Prostate gland (tissue), 2 donors: ENCODE measurements around the gene ARHGEF19.

ENCODE experiments used
- CTCF ChIP-seq, 4 experiments: fragments of 200-600 bp in 2 of 4; fragments of 450-650 bp in 2 of 4; sonication (generic) in 2 of 4; IDR thresholded peaks; 1 replicate in 3 of 4; 2 replicates in 1 of 4; pipeline ENCODE4 v1.5.1; 2016 to 2019; ENCODE audit warnings: antibody characterized with exemption in 4 of 4, mild to moderate bottlenecking in 2 of 4, moderate library complexity in 2 of 4
- POLR2A ChIP-seq: fragments of 450-650 bp; IDR thresholded peaks from one replicate; pipeline ENCODE4 v1.6.1; 2016; ENCODE audit warnings: antibody characterized with exemption, mild to moderate bottlenecking

DNA sequence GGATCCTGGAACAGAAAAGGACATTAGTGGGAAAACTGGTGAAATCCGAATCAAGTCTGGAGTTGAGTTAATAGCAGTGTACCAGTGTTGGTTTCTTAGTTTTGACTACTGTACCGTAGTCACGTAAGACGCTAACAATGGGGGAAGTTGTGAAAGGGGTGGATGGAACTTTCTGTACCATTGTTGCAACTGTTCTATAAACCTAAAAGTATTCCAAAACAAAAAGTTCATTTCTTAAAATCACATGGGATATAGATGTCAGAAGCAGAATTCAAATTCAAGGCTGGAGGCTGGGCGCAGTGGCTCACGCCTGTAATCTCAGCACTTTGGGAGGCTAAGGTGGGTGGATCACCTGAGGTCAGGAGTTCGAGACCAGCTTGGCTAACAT, 16.9 kb downstream of the ARHGEF19 start:
- TF ChIP-seq POLR2A: no peak
- no peak for TF ChIP-seq CTCF (IDR thresholded peaks at IDR 0.05)
